ENCODE measurements around the gene MYO1D. TPM values are rescaled to one million over a fixed set of nuclear protein-coding genes. Genes with fewer than 3 reads are reported as not detected.
A peak's percentile ranks its signal among the peaks of the same experiment; 100 is the strongest.

The MYO1D gene
- total and polyA plus RNA-seq, 8 donors = 22.0 to 92.8 (median 27.4) TPM

DNA sequence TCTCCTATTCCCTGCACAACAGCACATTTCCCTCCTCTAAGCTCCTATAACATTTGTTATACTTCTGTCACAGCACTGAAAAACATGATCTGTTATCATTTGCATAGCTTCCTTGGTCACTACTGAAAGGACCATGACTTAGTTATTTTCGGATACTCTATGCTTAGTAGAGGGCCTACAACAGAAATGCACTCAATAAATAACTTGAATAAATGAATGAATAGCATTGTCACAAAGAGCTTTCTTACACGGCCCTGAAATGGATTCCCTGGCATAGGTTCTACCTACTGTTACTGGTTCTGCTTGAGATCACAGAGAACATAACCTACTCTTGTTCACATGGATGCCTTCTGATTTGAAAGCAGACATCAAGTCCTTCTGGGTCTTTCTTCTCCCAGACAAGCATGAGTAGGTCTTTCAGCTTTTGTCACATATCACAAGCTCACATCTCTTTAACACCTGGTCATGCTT lies 41.6 kb downstream of the MYO1D start:
- intact Hi-C loops (cut with DNase I) = no loop called here
- TF ChIP-seq, protein P1, sequence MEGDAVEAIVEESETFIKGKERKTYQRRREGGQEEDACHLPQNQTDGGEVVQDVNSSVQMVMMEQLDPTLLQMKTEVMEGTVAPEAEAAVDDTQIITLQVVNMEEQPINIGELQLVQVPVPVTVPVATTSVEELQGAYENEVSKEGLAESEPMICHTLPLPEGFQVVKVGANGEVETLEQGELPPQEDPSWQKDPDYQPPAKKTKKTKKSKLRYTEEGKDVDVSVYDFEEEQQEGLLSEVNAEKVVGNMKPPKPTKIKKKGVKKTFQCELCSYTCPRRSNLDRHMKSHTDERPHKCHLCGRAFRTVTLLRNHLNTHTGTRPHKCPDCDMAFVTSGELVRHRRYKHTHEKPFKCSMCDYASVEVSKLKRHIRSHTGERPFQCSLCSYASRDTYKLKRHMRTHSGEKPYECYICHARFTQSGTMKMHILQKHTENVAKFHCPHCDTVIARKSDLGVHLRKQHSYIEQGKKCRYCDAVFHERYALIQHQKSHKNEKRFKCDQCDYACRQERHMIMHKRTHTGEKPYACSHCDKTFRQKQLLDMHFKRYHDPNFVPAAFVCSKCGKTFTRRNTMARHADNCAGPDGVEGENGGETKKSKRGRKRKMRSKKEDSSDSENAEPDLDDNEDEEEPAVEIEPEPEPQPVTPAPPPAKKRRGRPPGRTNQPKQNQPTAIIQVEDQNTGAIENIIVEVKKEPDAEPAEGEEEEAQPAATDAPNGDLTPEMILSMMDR (IDR thresholded peaks at IDR 0.05) = no peak
- Histone ChIP-seq H3K4me3 (no peak overlapping the region), H3K4me1 (peaks cover 0 to 6% of the 10 kb centered on the region in 2 donors), H3K9me3 (no peaks in the 10 kb centered on the region), H3K27me3 (no peaks in the 10 kb centered on the region), H3K36me3 (no peaks in the 10 kb centered on the region), H3K27ac (no peak overlapping the region)
- ATAC-seq (no peak), DNase-seq (no peak)

DNA sequence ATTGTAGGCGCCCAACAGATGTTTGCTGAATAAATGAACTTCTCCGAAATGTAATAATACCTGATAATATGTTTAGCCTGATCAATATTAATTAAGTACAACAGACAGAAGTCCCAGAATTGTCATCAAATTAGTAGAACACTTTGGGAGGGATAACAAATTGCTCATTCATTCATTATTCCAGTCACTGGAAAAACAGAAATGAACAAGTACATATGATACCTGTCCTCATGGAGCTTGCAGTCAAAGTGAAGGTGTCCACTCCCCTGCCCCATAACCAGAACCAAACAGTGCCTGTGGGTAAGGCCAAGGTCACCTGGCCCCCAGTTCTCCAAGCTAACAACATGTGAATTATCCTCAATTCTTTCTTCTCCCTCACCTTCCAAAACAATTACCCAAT lies 42.8 kb downstream of the MYO1D start:
- H3K4me3 ChIP-seq = no peak overlapping the region
- ATAC-seq (no peak), DNase-seq (no peak)
- peaks cover 0 to 6% of the 10 kb centered on the region in 2 donors for H3K4me1 ChIP-seq
- TF ChIP-seq, protein P1 (IDR thresholded peaks at IDR 0.05) = no peak
- no peaks in the 10 kb centered on the region for H3K9me3 ChIP-seq
- H3K27me3 ChIP-seq = no peaks in the 10 kb centered on the region
- intact Hi-C loops (cut with DNase I) = no loop called here
- no peaks in the 10 kb centered on the region for H3K36me3 ChIP-seq
- no peak overlapping the region for H3K27ac ChIP-seq

DNA sequence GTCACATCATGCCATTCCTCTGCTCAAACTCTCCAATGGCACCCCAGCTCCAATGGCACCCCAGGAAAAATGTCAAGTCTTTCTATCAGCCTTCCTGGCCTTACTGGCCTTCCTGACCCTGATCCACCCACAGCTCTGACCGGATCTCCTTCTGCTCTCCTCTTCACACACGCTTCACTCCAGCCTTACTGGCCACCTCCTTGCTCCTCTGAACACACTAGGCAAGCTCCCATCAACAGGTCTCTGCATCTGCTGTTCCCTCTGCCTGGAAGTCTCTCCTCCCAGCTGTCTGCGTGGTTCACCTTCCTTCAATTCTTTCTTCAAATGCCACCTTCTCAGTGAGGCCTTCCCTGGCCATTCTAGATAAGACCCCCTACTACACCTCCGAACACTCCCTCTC lies 43.4 kb downstream of the MYO1D start:
- no peak overlapping the region for H3K27ac ChIP-seq
- TF ChIP-seq, protein P1 (IDR thresholded peaks at IDR 0.05) = no peak
- intact Hi-C loops (cut with DNase I) = no loop called here
- H3K36me3 ChIP-seq = no peaks in the 10 kb centered on the region
- no peaks in the 10 kb centered on the region for H3K9me3 ChIP-seq
- H3K4me3 ChIP-seq = no peak overlapping the region
- H3K27me3 ChIP-seq = no peaks in the 10 kb centered on the region
- peaks cover 0 to 10% of the 10 kb centered on the region in 2 donors for H3K4me1 ChIP-seq
- DNase-seq = no peak
- ATAC-seq = no peak

DNA sequence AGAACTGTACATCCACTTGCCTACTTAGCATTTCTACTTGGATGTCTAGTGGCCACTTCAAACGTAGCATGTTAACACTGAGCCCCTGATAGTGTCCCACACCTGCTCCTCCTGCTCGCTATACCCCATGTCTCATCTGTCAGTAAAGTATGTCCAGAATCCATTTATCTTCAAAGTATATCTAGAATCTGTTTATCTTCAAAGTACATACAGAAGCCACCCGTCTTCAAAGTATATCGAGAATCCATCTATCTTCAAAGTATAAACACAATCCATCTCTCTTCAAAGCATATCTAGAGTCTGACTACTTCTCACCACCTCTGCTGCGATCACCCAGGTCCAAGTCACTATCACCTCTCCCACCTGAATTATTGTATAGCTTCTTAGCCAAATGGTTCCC lies 43.8 kb downstream of the MYO1D start:
- H3K4me3 ChIP-seq = no peak overlapping the region
- H3K4me1 ChIP-seq = peaks cover 0 to 11% of the 10 kb centered on the region in 2 donors
- ATAC-seq (no peak), DNase-seq (no peak)
- intact Hi-C loops (cut with DNase I) = no loop called here
- H3K9me3 ChIP-seq = no peaks in the 10 kb centered on the region
- no peak overlapping the region for H3K27ac ChIP-seq
- no peaks in the 10 kb centered on the region for H3K27me3 ChIP-seq
- TF ChIP-seq, protein P1 (IDR thresholded peaks at IDR 0.05) = no peak
- H3K36me3 ChIP-seq = no peaks in the 10 kb centered on the region

DNA sequence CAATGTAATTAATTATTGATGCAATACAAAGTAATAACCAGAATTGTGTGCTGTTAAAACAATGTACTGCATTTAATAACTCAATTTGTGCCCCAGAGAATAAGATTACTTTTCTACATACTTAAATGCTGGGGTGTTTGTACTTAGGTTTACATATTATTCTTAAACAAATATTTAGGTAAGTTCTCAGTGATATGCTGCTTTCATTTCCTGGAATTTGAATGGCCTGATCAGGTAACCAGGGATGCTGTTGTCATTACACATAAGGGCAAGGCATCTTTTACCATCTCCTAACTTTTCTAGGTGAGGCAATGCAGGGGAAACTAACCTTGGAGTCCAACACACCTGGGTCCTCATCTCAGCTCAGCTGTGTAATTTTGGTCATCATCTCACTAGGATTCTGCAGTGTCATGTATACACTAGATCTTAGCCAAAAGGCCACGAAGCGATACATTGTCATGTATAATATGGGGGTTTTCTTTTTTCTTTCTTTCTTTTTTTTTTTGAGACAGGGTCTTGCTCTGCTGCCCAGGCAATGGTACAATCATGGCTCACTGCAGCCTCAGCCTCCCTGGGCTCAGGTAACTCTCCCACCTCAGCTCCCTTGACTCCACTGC lies 45.2 kb downstream of the MYO1D start:
- ATAC-seq (peak; percentile 27), DNase-seq (no peak)
- H3K9me3 ChIP-seq = no peaks in the 10 kb centered on the region
- no peak overlapping the region for H3K4me3 ChIP-seq
- no peak overlapping the region for H3K27ac ChIP-seq
- TF ChIP-seq, protein P1 (IDR thresholded peaks at IDR 0.05) = no peak
- intact Hi-C loops (cut with DNase I) = no loop called here
- no peaks in the 10 kb centered on the region for H3K36me3 ChIP-seq
- H3K4me1 ChIP-seq = peaks cover 0 to 17% of the 10 kb centered on the region in 2 donors
- H3K27me3 ChIP-seq = no peaks in the 10 kb centered on the region
